A549 (cell line): ENCODE data around the gene SLC35A4.

Source experiments
- BHLHE40 ChIP-seq: IDR thresholded peaks from 2 replicates; pipeline ENCODE4 v1.6.1; 2012; ENCODE audit warnings: low read depth, low read length, inconsistent platforms
- CTCF ChIP-seq: fragments of >200 bp; sonication (Bioruptor Twin); formaldehyde crosslinking; IDR thresholded peaks from 3 replicates; pipeline ENCODE4 v1.5.1; 2016
- EP300 ChIP-seq, 2 experiments: fragments of >200 bp; sonication (Bioruptor Twin); formaldehyde crosslinking; IDR thresholded peaks; 2 replicates in 1 of 2; 3 replicates in 1 of 2; pipeline ENCODE4 v1.6.1; 2016 to 2017
- FOSL2 ChIP-seq, 2 experiments: fragments of 450-650 bp in 1 of 2; fragments of >200 bp in 1 of 2; sonication (Bioruptor Twin) in 1 of 2; formaldehyde crosslinking; IDR thresholded peaks; 2 replicates each; pipeline versions ENCODE4 v1.5.0 to v1.6.1; 2016 to 2020; ENCODE audit warnings: mild to moderate bottlenecking in 1 of 2, moderate library complexity in 1 of 2
- HEYL ChIP-seq: fragments of 250-450 bp; sonication (Bioruptor Pico); IDR thresholded peaks from 2 replicates; pipeline ENCODE4 v1.8.0; 2021; ENCODE audit warnings: mild to moderate bottlenecking, moderate library complexity
- MYC ChIP-seq: IDR thresholded peaks from 2 replicates; pipeline ENCODE4 v1.6.1; 2012; ENCODE audit warnings: mild to moderate bottlenecking, inconsistent platforms, low read length, improper control_type of control experiment, borderline replicate concordance
- NR3C1 ChIP-seq: fragments of >200 bp; sonication (Bioruptor Twin); formaldehyde crosslinking; IDR thresholded peaks from 3 replicates; pipeline ENCODE4 v1.6.1; 2017
- POLR2A ChIP-seq: IDR thresholded peaks from 2 replicates; pipeline ENCODE4 v1.6.1; 2012; ENCODE audit warnings: mild to moderate bottlenecking, low read length
- POLR2AphosphoS2 ChIP-seq: conservative IDR thresholded peaks from 2 replicates; pipeline ENCODE4 v1.6.1; 2012; ENCODE audit warnings: low read length, improper control_type of control experiment, inconsistent platforms
- RAD21 ChIP-seq, 2 experiments: fragments of >200 bp in 1 of 2; sonication (Bioruptor Twin) in 1 of 2; formaldehyde crosslinking in 1 of 2; IDR thresholded peaks in 1 of 2; conservative IDR thresholded peaks in 1 of 2; 2 replicates in 1 of 2; 3 replicates in 1 of 2; pipeline ENCODE4 v1.6.1; 2012 to 2018; ENCODE audit warnings: inconsistent platforms in 1 of 2
- RCOR1 ChIP-seq: fragments of 150-350 bp; IDR thresholded peaks from 2 replicates; pipeline ENCODE4 v1.6.1; 2014; ENCODE audit warnings: antibody characterized with exemption, low read length, low read depth
- REST ChIP-seq: fragments of 200-600 bp; sonication (generic); IDR thresholded peaks from 2 replicates; pipeline ENCODE4 v1.6.1; 2016; ENCODE audit warnings: antibody characterized with exemption, mild to moderate bottlenecking, moderate library complexity

GRCh38 chr5:140540227-140540626 is 24.4 kb upstream of the SLC35A4 start:
- TF ChIP-seq CTCF (no peak), REST (no peak), HEYL (CRISPR knock-in tag) (no peak), RCOR1 (no peak), POLR2A (no peak), RAD21 (conservative IDR thresholded peaks at IDR 0.05 in 1 of 2, IDR thresholded peaks at IDR 0.05 in 1 of 2) (no peak), POLR2AphosphoS2 (no peak), MYC (no peak), EP300 (IDR thresholded peaks at IDR 0.05) (no peak), BHLHE40 (no peak), FOSL2 (IDR thresholded peaks at IDR 0.05) (no peak), FOSL2 (CRISPR knock-in tag; IDR thresholded peaks at IDR 0.05) (no peak), NR3C1 (no peak)
